Measurements from ENCODE around the gene RNF43.

The RNF43 gene

DNA sequence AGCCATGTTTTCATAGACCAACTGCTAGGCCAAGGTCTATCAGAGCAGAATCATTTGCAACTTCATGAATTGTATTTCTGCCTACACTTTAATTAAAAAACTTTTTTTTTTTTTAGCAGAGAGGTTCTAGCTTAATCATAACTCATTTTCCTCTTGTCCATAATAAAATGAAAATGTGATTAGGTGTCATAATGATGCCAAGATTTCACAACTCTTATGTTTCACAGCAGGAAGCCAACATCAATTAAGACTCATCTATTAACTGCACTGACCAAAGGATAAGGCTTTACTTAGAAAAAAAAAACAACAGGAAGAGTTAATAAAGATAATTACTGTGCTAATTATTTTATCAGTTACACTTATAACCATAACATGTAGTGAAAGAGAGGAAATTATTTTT lies 18.9 kb upstream of the RNF43 start:
- no peak for DNase-seq (ENCODE audit: low read depth, low spot score)
- in situ Hi-C loops (cut with HindIII; ENCODE audit: low sequenced_read_pairs): no loop called here
- TF ChIP-seq, protein P1, sequence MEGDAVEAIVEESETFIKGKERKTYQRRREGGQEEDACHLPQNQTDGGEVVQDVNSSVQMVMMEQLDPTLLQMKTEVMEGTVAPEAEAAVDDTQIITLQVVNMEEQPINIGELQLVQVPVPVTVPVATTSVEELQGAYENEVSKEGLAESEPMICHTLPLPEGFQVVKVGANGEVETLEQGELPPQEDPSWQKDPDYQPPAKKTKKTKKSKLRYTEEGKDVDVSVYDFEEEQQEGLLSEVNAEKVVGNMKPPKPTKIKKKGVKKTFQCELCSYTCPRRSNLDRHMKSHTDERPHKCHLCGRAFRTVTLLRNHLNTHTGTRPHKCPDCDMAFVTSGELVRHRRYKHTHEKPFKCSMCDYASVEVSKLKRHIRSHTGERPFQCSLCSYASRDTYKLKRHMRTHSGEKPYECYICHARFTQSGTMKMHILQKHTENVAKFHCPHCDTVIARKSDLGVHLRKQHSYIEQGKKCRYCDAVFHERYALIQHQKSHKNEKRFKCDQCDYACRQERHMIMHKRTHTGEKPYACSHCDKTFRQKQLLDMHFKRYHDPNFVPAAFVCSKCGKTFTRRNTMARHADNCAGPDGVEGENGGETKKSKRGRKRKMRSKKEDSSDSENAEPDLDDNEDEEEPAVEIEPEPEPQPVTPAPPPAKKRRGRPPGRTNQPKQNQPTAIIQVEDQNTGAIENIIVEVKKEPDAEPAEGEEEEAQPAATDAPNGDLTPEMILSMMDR (IDR thresholded peaks at IDR 0.05; ENCODE audit: low read depth, low read length): no peak

DNA sequence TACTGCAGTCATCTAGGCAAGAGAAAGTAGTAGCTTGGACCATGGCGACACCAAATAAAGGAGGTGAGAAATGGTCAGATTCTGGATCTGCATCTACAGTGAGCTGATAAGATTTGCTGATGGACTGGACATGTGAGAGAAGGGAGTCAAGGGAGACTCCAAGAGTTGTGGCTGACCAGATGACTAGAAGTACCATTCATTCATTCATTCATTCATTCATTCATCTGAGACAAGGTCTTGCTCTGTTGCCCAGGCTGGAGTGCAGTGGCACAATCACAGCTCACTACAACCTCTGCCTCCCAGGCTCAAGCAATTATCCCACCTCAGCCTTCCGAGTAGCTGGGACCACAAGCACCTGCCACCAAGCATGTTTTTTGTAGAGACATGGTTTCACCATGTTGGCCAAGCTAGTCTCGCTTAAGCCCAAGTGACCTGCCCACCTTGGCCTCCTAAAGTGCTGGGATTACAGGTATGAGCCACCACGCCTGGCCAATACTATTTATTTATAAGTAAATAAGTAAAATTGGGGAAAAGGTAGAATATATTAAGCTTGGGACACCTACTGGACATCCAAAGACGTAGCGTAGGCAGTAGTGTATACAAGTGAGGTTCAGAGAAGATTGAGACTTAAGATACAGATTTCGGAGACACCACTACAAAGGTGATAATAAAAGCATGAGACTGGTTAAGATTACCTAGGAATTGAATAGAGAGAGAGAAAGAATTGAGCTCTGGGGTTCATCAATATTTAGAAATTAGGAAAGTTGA lies 15.7 kb upstream of the RNF43 start:
- TF ChIP-seq, protein P1 (IDR thresholded peaks at IDR 0.05; ENCODE audit: low read depth, low read length): peak; percentile 2
- in situ Hi-C loops (cut with HindIII; ENCODE audit: low sequenced_read_pairs): no loop called here

More for the DNA sequence above, 18.9 kb upstream of the RNF43 start:
- no peak overlapping the region for H3K4me3 ChIP-seq (ENCODE audit: low read depth, low read length)

DNA sequence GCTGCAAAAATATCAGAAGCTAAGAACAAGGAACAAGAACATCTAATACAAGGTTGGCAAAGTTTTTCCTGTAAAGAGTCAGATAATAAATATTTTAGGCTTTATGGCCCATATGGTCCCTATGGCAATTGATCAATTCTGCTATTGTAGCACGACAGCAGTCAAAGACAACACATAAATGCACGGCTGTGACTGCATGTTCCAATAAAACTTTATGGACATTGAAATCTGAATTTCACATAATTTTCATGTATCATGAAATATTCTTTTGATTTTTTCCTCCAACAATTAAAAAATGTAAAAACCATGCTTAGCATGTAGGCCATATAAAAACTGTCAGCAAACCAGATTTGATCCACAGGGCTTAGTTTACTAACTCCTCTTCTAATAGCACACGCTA lies 10.5 kb upstream of the RNF43 start:
- in situ Hi-C loops (cut with HindIII; ENCODE audit: low sequenced_read_pairs): no loop called here
- no peak overlapping the region for H3K4me3 ChIP-seq (ENCODE audit: low read depth, low read length)
- DNase-seq (ENCODE audit: low read depth, low spot score): no peak
- TF ChIP-seq, protein P1 (IDR thresholded peaks at IDR 0.05; ENCODE audit: low read depth, low read length): no peak

More for the DNA sequence above, 15.7 kb upstream of the RNF43 start:
- H3K4me3 ChIP-seq (ENCODE audit: low read depth, low read length): no peak overlapping the region
- no peak for DNase-seq (ENCODE audit: low read depth, low spot score)

DNA sequence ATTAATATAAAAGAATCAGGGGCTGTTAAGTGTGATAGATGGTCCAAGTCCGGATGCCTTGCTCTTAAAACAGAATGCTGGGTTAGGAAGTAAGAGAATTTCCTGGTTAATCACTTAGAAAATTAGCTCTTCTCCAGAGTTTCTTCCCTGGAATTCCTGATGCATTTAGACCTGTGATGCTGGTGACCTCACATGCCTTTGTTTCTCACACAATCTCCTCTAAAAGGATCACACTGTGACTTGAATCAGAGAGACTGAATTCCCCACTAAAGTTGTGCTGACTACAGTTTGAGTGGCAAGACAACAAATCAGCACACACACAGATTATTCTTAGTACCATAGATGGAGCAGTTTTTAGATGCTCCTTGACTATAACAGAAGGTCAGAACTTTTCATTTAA lies 4.4 kb upstream of the RNF43 start:
- DNase-seq (ENCODE audit: low read depth, low spot score): no peak
- in situ Hi-C loops (cut with HindIII; ENCODE audit: low sequenced_read_pairs): no loop called here
- TF ChIP-seq, protein P1 (IDR thresholded peaks at IDR 0.05; ENCODE audit: low read depth, low read length): no peak
- no peak overlapping the region for H3K4me3 ChIP-seq (ENCODE audit: low read depth, low read length)

DNA sequence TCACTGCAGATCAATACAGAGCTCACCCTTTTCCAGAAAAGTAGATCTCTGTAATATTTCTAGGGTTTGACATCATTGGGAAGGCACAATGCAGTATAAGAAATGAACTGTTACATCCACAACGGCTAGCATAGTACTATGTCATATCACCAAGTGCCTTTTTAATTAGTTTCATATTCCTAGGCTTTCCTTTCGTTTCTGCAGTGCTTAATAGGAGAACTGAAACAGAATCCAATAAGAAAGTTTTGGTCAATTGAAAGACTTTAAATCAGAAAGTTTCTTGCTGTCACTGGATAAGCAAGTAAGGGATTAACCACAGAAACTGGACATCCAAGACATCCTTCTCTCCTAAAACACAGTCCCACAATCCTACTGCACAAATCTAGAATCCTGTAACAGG lies 3.5 kb upstream of the RNF43 start:
- in situ Hi-C loops (cut with HindIII; ENCODE audit: low sequenced_read_pairs): no loop called here

DNA sequence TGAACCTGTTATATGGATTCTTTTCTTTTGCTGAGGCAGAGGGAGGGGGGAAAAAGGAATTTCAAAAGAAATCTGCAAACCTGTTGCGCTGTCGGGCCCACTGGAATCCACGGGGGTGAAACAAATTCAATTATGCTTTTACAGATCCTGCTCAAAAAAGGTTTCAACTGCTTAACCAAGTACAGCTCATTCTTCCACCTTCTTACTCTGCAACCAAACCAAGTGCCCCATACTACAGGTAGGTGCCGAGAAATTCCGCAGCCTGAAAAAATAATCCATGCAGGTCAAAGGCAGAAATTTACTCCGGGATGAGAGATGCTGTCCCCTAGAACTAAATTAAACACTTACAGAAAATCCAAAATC lies 416 bp downstream of the RNF43 start:
- TF ChIP-seq, protein P1 (IDR thresholded peaks at IDR 0.05; ENCODE audit: low read depth, low read length): no peak
- no peak overlapping the region for H3K4me3 ChIP-seq (ENCODE audit: low read depth, low read length)
- DNase-seq (ENCODE audit: low read depth, low spot score): no peak
- in situ Hi-C loops (cut with HindIII; ENCODE audit: low sequenced_read_pairs): no loop called here

More for the DNA sequence above, 3.5 kb upstream of the RNF43 start:
- TF ChIP-seq, protein P1 (IDR thresholded peaks at IDR 0.05; ENCODE audit: low read depth, low read length): no peak
- no peak for DNase-seq (ENCODE audit: low read depth, low spot score)
- H3K4me3 ChIP-seq (ENCODE audit: low read depth, low read length): no peak overlapping the region
